HG03354 (cell line): ENCODE measurements around the gene GGTLC2.

Experiments
- ATAC-seq: cut with Tn5 transposase; IDR thresholded peaks from one replicate; pipeline ENCODE4 v1.9.1; 2021; ENCODE audit warnings: mild to moderate bottlenecking; ENCODE audit not compliant: unreplicated experiment, poor library complexity, severe bottlenecking

The GGTLC2 gene

DNA sequence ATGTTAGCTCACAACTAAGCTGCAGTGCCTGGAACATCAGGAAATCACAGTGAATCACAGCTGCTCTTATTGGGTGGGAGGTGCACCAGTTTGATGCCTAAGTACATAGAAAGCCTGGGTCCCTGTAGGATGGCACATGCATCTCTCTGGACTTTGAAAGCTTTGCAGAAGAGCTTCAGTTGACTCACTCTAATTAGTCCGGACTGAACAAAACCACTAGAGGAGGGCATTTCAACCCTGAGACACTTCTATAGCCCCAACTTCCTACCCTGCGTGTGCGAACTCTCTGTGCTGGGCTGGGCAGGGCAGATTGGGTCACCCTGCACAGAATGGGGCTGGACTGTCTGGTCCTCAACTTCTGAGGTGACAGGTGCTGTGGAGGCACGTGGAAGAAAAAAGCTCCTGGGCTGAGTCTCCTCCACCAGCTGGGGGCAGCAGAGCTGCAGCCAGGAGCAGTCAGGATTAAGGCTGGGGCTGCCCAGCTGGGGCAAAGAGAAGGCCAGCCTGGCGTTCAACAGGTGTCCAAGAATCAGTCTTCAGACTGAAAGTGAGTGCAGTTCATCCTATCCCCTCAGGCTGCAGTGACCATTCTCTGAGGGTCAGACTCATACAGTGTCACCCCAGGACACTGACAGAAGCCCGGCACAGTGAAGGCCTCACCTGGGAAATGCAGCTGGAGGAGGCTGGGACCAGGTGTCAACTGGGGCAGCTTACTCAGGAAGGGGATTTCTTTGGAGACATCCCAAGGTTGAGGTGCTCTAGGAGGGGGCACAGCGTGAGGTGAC lies 22.1 kb downstream of the GGTLC2 start:
- ATAC-seq: no peak

DNA sequence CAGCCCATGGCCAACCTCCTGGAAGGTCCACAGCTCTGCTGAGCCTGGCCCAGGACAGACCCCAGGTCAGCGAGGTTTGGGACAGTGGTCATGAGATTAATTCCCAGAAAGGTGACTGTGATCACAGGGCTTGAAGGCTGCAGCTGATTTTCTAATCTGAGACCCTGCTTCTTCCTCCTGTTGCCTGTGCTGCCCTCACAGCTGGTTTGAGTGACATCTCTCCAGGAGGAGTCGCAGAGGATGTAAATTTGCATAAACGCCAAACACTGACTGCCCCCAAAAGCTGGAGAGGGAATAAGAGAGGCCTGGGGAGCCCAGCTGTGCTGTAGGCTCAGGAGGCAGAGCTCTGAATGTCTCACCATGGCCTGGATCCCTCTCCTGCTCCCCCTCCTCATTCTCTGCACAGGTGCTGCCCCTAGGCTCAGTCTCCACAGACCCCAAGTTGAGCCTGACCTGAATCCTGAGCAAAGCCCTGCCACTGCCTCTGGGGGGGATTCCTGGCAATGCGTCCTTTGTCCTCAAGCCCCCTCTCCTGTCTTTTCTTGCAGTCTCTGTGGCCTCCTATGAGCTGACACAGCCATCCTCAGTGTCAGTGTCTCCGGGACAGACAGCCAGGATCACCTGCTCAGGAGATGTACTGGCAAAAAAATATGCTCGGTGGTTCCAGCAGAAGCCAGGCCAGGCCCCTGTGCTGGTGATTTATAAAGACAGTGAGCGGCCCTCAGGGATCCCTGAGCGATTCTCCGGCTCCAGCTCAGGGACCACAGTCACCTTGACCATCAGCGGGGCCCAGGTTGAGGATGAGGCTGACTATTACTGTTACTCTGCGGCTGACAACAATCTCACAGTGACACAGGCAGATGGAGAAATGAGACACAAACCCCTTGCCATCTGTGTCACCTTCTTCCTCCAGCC lies 23.8 kb downstream of the GGTLC2 start:
- ATAC-seq: no peak

GRCh38 chr22:22669093-22669492 lies 24.7 kb downstream of the GGTLC2 start:
- no peak for ATAC-seq

DNA sequence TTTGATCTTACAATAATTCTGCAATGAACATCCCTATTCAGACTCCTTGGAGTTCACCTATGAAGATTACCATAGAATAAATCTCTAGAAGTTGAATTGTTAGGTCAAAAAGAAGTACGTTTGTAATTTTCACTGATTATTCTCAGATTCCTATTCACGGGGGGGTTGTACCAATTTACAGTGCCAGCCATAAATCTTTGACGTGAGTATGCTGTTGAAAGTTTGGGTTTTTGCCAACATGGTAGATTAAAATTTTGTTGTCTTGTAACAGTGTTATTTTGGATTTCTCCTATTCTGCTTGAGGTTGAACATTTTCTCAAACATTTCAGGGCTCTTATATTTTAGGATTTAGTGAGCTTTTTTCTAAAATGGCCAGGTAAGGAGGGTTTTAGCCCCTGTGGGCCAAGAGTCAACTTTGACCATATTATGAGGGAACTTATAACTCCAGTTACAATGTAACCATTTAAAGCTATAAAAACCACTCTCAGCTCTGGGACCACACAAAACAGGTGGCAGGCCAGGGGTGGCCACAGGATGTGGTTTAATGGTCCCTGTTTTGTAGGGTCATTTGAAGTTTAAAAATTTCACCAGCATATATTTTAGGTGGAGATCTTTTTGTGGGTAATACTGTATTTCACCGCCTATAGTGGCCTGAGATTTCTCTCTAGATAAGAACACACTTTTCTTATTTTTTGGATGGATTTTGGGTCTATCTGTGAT lies 25.8 kb downstream of the GGTLC2 start:
- ATAC-seq: no peak

DNA sequence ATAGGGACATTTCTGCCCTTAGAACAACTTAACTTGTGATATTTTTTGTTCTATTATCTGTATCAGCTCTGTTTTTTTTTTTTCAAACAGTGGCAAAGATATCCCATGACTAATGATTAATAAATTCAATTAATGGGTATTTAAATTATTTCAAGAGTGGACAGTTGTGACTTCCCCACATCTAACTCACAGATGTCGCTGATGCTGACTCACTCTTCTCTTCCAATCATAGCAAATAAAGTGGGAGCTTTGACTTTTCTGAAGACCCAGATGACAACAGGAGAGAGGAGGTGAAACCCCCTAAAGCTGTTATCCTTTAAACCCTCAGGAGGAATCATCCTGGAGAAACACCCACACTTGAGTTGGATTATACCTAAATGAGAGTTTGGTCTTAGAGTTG lies 27.1 kb downstream of the GGTLC2 start:
- ATAC-seq: no peak

DNA sequence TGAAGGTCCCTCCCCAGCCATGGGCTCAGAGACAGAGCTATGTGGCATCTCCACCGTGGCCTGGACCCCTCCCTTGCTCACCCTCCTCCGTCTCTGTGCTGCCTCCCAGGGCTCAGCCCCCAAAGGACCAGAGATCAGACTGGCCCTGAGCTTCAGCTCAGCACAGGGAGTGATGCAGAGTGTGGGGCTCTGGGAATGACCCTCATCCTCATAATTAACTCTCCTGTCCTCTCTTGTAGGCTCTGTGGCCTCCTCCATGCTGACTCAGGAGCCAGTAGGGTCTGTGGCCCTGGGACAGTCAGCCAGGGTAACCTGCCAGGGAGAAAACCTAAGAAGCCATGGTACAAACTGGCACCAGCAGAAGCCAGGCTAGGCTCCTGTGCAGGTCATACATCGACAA lies 28.7 kb downstream of the GGTLC2 start:
- ATAC-seq: no peak

GRCh38 chr22:22673628-22674027 lies 29.2 kb downstream of the GGTLC2 start:
- no peak for ATAC-seq

DNA sequence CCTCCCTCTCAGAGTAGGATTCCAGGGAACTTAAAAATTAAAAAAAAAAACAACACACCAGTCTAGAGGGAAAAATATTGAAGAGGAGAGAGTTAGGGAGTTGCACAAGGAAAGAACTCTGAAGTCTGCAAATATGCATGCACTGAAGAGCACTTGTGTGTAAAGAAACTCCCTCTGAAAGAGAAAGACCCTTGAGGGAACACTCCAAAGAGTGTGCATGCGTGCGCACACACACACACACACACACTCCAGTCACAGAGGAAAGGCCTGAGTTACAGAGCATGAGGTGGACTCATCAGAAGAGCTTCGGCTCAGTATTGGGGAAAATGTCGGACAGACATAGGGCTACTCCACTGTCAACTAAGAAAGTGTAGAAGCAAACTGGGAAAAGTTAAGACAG lies 30.1 kb downstream of the GGTLC2 start:
- no peak for ATAC-seq

DNA sequence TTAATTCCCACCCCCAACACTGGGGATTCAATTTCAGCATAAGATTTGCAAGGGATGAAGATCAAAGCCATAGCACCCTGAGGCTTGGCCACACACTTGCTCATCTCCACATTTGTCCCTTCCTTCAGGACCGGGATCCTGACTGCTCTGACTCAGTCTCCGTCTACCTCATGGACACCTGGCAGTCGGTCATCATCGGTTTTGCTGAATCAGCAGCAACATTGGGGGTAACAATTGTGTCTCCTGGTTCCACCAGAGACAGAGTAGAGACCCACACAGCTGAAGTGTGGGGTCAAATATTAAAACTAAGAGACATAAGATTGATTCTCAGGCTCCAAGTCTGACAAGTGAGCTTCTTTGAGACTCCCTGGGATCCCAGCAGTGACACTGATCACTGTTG lies 34.6 kb downstream of the GGTLC2 start:
- ATAC-seq: no peak

DNA sequence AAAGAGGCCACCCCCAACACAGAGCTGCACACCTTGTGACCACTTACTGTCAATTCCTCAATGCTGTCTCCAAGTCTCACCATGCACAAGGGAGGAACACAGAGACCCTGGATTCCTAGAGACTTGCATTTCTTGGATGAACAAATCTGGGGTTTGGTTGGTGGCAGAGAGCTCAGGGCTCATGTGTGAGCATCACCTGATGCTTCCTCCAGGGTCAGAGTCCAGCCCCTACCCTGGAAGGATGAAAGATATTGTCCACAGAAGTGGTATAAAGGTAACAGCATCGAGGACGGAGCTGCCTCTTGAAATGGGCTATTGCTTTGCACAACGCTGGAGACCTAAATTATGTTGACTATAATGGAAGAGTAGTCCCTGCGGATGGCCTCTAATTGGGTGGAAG lies 36.0 kb downstream of the GGTLC2 start:
- no peak for ATAC-seq

- no peak for ATAC-seq
Measured at GRCh38 chr22:22681221-22681739, 36.9 kb downstream of the GGTLC2 start.

DNA sequence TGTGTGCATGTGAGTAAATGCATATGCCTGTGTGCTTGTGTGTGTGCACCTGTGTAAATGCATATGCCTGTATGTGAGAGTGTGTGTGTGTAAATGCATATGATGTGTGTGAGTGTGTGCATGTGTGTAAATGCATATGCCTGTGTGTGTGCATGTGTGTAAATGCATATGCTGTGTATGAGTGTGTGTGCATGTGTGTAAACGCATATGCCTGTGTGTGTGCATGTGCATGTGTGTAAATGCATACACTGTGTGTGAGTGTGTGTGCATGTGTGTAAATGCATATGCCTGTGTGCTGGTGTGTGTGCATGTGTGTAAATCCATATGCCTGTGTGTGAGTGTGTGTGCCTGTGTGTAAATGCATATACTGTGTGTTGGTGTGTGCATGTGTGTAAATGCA lies 37.8 kb downstream of the GGTLC2 start:
- no peak for ATAC-seq

DNA sequence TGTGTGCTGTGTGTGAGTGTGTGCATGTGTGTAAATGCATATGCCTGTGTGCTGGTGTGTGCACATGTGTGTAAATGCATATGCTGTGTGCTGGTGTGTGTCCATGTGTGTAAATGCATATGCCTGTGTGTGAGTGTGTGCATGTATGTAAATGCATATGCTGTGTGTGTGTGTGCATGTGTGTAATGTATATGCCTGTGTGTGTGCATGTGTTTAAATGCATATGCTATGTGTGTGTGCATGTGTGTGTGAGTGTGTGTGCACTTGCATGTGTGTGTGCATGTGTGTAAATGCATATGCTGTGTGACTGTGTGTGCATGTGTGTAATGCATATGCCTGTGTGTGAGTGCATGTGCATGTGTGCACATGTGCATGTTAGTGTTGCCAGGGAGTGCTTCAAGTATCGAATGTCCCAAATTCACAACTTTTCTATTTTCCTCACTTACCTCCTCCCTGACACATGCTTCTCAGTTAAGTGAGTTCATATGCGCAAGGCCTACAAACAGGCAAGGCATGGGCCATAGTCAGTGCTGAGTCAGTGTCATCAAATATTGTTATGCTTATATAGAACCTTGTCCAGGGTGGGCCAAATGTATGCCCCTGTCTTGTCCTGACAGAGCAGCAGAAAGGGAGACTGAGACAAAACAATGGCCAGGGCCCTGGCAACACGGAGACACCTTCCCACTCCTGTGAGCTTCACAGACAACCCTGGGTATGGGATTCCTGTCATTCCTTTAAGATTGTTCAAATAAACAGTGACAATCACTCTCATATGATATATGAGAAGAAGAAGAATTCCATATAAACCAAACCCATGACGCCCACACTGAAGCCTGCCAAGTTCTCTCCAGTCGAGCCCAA lies 38.6 kb downstream of the GGTLC2 start:
- no peak for ATAC-seq

DNA sequence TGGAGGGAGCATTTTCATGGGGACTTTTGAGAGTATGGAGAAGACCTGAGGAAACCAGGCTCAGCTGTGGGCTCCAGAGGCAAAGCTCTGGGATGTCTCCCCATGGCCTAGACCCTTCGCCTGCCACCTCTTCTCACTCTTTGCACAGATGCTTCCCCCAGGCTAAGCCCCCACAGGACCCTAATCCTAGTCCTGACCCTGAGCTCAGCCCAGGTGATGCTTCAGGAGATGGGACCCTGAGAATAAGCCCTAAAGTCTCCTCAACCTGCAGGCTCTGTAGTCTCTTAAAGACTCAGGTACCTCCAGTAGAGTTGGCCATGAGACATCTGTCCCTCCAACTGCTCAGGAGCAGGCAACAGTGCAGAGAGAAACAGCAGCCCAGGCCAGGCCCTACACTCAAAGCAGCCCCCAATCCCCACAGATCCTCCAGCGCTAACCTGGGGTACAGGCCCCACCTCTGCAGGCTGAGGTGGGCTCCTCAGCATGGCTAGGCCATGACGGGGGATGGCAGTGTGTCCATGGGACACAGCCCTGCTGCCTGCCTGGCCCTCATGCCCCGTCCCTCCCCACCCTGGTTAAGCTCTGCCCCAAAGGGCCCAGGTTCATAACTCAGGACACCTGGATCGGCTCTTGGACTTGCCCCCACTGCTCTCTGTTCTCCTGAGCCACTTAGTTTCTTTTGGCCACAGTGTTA lies 39.4 kb downstream of the GGTLC2 start:
- no peak for ATAC-seq

- ATAC-seq: peak; percentile 68
Measured at GRCh38 chr22:22684580-22685561, 40.5 kb downstream of the GGTLC2 start.

DNA sequence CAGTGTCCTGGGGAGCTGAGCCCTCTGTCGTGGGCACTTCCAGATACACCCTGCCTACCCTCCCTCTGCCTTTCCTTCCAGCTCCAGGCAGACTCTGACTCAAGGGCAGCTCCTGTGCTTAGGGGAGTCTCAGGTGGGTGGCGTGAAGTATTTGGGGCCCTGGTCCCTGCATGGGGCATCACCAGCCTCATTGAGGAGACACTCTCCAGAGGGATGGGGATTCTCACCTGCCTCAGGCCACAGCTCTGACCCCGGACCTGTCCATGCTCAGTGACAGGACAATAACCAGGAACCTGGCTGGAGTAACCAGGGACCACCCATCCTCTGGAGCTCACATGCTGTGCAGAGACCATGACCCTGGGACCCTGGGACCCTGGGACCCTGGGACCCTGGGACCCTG lies 41.2 kb downstream of the GGTLC2 start:
- ATAC-seq: no peak
